NCI-H82 treated with DMSO at 0.1 percent for 48 hours (cell line): ENCODE results near the gene GPR68.
"Not testable (repeated sequence)": the region's sequence is repeated elsewhere in the genome, so short reads cannot be mapped to it uniquely, and the experiment has no call there.

Source experiments
- DNase-seq: peaks from one replicate; lab custom pipeline; 2025; ENCODE audit not compliant: unreplicated experiment; lab: John Stamatoyannopoulos, UW

The GPR68 gene

GRCh38 chr14:91230397-91231035, 14.0 kb downstream of the GPR68 start:
- DNase-seq, result no peak

- DNase-seq, result no peak
Measured at GRCh38 chr14:91229743-91230200, 14.7 kb downstream of the GPR68 start.

- no peak for DNase-seq
Measured at GRCh38 chr14:91229005-91229382, 15.5 kb downstream of the GPR68 start.

- DNase-seq, result no peak
Measured at GRCh38 chr14:91228112-91229004, 16.1 kb downstream of the GPR68 start.

- DNase-seq, result no peak
Measured at GRCh38 chr14:91227183-91227628, 17.3 kb downstream of the GPR68 start.

GRCh38 chr14:91226360-91226759, 18.1 kb downstream of the GPR68 start:
- DNase-seq, result not testable (repeated sequence)

- DNase-seq, result no peak
Measured at GRCh38 chr14:91225025-91225424, 19.5 kb downstream of the GPR68 start.

- DNase-seq, result no peak
Measured at GRCh38 chr14:91223028-91223783, 21.3 kb downstream of the GPR68 start.

GRCh38 chr14:91221270-91221669, 23.2 kb downstream of the GPR68 start:
- DNase-seq, result no peak

GRCh38 chr14:91220581-91221000, 23.9 kb downstream of the GPR68 start:
- no peak for DNase-seq

GRCh38 chr14:91219517-91220389, 24.8 kb downstream of the GPR68 start:
- DNase-seq, result no peak

- no peak for DNase-seq
Measured at GRCh38 chr14:91218014-91218413, 26.5 kb downstream of the GPR68 start.

GRCh38 chr14:91216731-91217226, 27.7 kb downstream of the GPR68 start:
- no peak for DNase-seq

GRCh38 chr14:91215381-91215780, 29.1 kb downstream of the GPR68 start:
- DNase-seq, result no peak

GRCh38 chr14:91214306-91214705, 30.2 kb downstream of the GPR68 start:
- no peak for DNase-seq

- DNase-seq, result no peak
Measured at GRCh38 chr14:91211017-91211416, 33.5 kb downstream of the GPR68 start.

GRCh38 chr14:91207008-91207407, 37.5 kb downstream of the GPR68 start:
- no peak for DNase-seq

GRCh38 chr14:91205459-91205858, 39.0 kb downstream of the GPR68 start:
- no peak for DNase-seq

GRCh38 chr14:91204657-91205056, 39.8 kb downstream of the GPR68 start:
- DNase-seq, result no peak

GRCh38 chr14:91202234-91202974, 42.1 kb downstream of the GPR68 start:
- no peak for DNase-seq
